H54 (cell line): ENCODE data around the gene TMEM174.
"Not testable (repeated sequence)": the region's sequence is repeated elsewhere in the genome, so short reads cannot be mapped to it uniquely, and the experiment has no call there.

Experiments used
- DNase-seq: peaks from one replicate; pipeline ENCODE4 v3.0.0; 2011; ENCODE audit warnings: low spot score, mixed read lengths; ENCODE audit not compliant: insufficient read length
- FAIRE-seq: peaks from 3 replicates; lab custom pipeline; 2011; peaks lifted over from hg19 to GRCh38; lab: Jason Lieb, UNC
- POLR2A ChIP-seq: IDR thresholded peaks from 2 replicates; pipeline ENCODE4 v1.6.1; 2011; ENCODE audit warnings: low read depth, mild to moderate bottlenecking, low read length

The TMEM174 gene

GRCh38 chr5:73193592-73193991 is 20.6 kb downstream of the TMEM174 start:
- FAIRE-seq (no peak), DNase-seq (no peak)
- no peak for TF ChIP-seq POLR2A

DNA sequence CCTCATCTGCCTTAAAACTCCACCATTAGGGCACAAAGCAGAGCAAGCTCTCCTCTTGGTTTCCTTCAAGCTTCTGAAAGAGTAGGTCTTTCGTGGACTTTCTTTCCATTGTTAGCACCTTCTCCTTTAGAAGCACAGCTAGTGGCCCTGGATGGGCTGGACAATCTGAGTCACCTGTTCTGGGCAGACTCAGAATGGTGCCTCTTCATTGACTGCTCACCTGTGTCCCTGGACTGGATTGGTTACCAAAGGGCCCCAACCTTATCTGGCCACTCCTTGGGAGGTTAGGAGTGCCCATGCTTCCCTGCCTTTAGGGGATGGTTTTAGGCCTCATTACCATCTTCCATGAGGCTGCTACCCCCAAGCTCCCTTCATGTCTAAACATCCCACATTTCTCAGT is 23.2 kb downstream of the TMEM174 start:
- TF ChIP-seq POLR2A = no peak
- FAIRE-seq (no peak), DNase-seq (no peak)

DNA sequence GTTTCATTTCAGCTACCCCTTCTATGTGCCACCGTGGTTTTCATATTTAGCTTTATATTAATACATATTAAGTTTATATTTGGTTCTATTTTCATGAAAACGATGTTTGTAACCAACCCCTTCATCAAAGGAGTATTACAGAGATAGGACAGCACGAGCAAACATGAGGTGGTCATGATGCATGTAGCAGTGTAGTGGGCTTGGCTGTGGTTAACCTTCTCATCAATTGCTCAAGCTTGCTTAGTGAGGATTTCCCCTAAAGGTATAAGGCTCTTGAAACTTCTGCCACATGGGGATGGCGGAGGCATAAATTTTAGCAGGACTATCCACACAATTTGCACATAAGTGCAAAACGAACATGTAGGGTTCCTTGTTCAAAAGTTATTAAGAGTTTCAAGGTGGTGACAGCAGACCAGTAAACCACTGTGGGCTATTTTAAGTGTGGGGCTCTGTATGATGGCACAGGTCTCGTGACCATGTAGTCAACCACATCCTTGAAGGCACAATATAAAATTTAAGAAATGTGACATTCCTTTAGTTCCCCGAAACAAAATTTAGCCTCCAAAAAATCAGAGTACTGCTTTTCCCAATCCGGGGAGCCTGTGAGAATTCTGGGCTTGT is 24.8 kb downstream of the TMEM174 start:
- no peak for TF ChIP-seq POLR2A
- no peak for FAIRE-seq
- no peak for DNase-seq

DNA sequence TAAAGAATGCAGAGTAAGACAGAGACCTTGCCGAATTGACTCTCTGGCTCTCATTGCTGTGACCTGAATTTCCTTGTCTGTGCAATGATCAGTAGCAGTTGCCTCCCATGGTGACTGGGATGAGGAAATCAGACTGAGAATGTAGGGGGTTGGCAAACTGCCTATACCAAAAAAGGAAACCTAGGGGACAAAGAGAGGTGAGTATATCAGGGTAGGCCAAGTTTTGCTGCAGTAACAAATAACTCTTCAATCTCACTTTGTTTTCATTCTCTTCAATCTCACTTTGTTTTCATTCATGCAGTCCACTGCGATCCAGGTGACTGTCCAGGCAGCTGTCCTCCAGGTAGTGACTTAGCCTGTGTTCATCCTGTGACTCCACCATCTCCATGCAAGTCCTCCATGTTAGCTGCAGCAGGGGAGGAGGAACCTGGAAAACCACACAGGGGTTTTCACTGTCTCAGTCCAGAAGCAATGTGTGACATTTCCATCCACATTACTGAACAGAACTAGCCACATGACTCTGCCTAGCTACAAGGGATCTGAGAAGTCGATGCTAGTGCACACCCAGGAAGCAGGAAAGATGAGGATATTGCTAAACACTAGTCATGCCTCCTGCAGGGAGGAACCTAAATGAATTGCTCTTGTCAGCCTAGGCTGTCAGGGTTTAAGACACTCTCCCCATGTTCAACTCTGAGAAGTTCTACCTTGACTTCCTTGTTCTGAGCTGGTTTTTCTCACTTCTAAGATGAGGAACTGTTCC is 26.0 kb downstream of the TMEM174 start:
- DNase-seq (no peak), FAIRE-seq (no peak)
- no peak for TF ChIP-seq POLR2A

GRCh38 chr5:73199671-73200070 is 26.7 kb downstream of the TMEM174 start:
- FAIRE-seq = no peak
- no peak for DNase-seq
- TF ChIP-seq POLR2A = no peak

- FAIRE-seq = no peak
These were observed 28.8 kb downstream of the TMEM174 start for GRCh38 chr5:73201547-73202513.

DNA sequence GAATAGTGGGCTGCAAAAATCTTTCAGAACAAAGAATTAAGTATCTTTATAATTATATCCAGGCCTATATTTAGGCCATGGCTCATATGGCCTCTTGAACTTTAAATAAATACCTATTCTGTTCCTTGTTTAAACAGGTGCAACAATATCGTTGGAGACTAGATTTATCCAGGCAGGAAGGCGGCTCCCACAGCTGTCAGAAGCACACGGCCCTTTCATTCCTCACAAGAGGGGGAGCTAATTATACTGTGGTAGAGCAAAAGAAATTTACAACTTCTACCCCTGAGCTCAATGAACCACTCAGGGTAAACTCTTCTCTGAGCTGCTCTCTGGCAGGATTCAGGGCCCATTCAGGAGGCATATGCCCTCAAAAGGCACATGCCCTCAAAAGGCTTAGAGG is 31.3 kb downstream of the TMEM174 start:
- FAIRE-seq = no peak
- TF ChIP-seq POLR2A = no peak
- no peak for DNase-seq

More at GRCh38 chr5:73201547-73202513, 28.8 kb downstream of the TMEM174 start:
- TF ChIP-seq POLR2A = no peak
- DNase-seq = peak; percentile 78

DNA sequence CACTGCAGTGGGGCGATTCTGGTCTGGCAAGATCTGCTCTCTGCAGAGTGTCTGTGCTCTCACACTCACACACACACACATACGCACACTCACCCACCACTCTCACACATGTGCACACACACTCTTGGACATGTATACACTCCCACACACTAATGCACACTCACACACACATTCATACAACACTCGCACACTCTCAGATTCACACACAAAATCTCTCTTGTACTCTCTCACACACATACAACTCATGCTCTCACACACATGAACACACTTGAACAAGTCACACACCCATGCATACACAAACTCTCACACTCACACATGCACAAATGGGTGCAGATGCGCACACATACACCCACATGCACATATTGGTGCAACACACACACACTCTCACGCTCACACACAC is 31.7 kb downstream of the TMEM174 start:
- DNase-seq (no peak), FAIRE-seq (no peak)
- no peak for TF ChIP-seq POLR2A

DNA sequence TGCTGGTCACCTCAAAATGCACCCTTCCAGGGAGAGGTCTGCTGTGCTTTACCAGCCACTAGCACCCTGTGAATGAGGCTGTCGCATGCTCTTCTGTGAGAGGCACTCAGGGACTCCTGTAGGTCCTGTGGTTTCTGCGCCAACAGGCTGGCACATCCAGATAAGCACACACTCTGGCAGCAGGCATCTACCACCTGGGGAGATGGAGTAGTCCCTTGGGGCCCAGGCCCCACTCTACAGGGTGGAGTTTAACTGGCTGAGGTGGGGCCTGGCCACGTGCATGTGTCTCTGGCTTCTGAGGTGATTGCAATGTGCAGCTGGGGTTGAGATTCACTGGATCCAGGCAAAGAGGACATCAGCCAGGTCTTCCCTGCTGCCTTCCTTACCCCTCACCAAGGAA is 32.3 kb downstream of the TMEM174 start:
- TF ChIP-seq POLR2A = no peak
- no peak for FAIRE-seq
- no peak for DNase-seq

DNA sequence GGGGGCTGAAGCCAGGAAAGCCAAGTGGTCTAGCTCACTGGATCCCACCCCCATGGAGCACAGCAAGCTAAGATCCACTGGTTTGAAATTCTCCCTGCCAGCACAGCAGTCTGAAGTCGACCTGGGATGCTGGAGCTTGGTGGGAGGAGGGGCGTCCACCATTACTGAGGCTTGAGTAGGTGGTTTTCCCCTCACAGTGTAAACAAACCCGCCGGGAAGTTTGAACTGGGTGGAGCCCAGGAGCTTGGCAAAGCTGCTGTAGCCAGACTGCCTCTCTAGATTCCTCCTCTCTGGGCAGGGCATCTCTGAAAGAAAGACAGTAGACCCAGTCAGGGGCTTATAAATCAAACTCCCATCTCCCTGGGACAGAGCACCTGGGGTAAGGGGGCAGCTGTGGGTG is 34.2 kb downstream of the TMEM174 start:
- FAIRE-seq, DNase-seq: not testable (repeated sequence)

- not testable (repeated sequence) for DNase-seq, FAIRE-seq
These were observed 36.1 kb downstream of the TMEM174 start for GRCh38 chr5:73209075-73209474.

- not testable (repeated sequence) for FAIRE-seq, DNase-seq
These were observed 39.7 kb downstream of the TMEM174 start for GRCh38 chr5:73212693-73213092.

- TF ChIP-seq POLR2A = no peak
- DNase-seq = peak; percentile 54
- FAIRE-seq = peak; percentile 86
These were observed 40.6 kb downstream of the TMEM174 start for GRCh38 chr5:73213566-73213998.

DNA sequence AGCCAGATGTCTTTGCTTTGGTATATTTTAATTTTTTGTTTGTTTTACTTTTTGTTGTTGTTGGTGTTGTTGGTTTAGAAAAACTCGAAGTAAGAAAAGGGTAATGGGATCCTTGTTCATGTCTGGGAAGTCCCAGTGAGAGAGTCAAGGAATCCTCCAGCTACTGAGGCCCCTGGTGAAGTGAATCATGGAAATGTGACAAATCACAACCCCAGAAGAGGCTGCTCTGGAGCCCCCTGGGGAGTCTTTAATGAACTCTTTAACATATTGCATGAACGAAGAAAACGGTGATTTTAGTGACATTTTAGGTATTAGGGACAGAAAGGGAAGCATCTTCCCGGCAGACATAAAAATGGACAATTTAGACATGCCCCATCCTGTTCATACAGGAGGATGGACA is 41.3 kb downstream of the TMEM174 start:
- FAIRE-seq = no peak
- no peak for TF ChIP-seq POLR2A

More for the DNA sequence above, 41.3 kb downstream of the TMEM174 start:
- DNase-seq = no peak
